Measurements from ENCODE around the gene RTN4RL1.

Gene RTN4RL1

DNA sequence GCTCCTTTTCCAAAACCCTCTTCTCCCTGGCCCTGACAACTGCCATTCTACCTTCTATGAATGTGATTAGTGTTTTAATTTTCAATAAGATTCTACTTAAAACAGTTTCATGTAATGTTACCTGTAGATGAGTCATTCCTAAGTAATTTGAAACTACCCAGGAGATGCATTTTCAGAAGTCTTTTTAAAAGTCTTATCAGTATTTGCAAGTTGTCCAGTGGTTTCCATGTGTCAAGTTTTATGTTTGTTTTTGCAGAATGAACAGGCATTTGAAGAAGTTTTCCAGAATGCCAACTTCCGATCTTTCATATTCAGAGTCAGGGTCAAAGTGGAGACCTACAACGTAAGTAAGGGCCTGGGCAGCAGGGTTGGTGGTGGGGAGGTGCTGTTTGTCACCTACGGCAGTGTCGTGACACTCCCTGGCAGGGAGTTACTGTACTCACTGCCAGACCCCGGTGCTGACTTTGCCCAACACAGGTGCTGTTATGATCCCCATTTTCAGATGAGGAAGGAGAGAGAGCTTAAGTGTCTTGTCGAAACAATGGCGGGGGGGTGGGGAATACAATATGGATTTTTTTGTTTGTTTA, 130.3 kb downstream of the RTN4RL1 start:
- DNase-seq: no peak

DNA sequence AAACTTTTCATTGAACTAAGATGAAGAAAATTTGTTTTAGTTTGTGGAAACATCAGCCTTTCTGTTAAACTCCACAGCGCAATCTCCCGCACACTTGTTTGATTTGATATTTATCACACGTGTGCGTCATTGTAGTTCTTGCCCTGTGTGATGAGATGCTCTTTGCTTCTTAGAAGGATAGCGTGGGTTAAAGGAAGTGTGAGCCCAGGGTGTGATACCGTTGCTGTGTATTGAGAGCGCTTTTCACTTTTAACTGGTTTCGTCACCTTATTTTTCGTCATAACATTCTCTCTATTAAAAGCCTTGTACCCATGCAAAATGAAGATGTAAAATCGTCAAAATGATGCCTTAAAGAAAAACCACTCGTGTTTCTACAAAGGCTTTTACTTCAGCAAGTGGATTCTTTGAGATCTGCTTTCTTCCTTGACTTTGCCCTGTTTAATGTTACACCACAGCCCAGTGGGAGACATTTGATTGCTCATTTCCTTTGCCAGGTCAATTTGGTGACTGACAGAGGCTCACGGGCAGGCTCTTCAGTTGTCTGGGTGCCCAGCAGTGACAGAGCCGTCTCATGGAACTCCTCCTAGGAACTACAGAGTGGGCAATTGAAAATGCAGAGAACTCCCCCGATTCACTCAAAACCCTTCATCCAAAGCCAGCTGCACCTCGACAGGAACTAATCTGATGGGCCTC, 134.2 kb downstream of the RTN4RL1 start:
- DNase-seq: no peak

DNA sequence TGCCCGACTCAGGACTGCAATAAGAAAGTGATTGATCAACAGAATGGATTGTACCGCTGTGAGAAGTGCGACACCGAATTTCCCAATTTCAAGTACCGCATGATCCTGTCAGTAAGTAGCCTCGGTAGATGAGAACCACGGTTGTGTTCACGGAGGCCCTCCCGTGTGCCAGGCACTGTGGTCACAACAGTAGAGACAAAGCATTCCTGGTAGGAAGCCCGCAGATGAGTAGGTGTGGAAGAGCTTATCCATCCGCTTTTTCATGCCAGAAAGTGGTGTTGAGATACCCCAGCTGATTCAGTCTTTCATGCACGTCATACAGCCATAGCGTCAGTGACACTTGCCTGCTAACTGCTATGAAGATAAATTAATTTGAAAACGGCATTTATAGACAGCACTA, 136.4 kb downstream of the RTN4RL1 start:
- no peak for DNase-seq
